Liver (tissue), 3 donors: ENCODE data around the gene STIM2.

Experiments used
- CTCF ChIP-seq: fragments of 150-350 bp; IDR thresholded peaks from 2 replicates; pipeline ENCODE4 v1.5.1; 2017; ENCODE audit warnings: improper control_type of control experiment, low read depth, low read length; ENCODE audit not compliant: missing input control
- JUND ChIP-seq, 2 donors: IDR thresholded peaks; 2 replicates each; pipeline ENCODE4 v1.6.1; 2016; ENCODE audit warnings: antibody characterized with exemption in 2 of 2
- RAD21 ChIP-seq, 2 donors: IDR thresholded peaks; 2 replicates each; pipeline ENCODE4 v1.6.1; 2016; ENCODE audit warnings: antibody characterized with exemption in 2 of 2, mild to moderate bottlenecking in 2 of 2
- REST ChIP-seq: IDR thresholded peaks from 2 replicates; pipeline ENCODE4 v1.6.1; 2016; ENCODE audit warnings: antibody characterized with exemption, mild to moderate bottlenecking
- donor health status: healthy.
- donor health status: healthy.

- TF ChIP-seq REST (no peak), CTCF (no peak), RAD21 (IDR thresholded peaks at IDR 0.05) (no peak), JUND (IDR thresholded peaks at IDR 0.05) (no peak)
These were observed 21.6 kb upstream of the STIM2 start for GRCh38 chr4:26839016-26839415.
